DND-41 (cell line): ENCODE data around the gene NRDC.

Source experiments
- EZH2 ChIP-seq: IDR thresholded peaks from 3 replicates; pipeline ENCODE4 v1.6.1; 2012; ENCODE audit warnings: borderline replicate concordance, low read depth, mild to moderate bottlenecking, moderate library complexity, low read length, inconsistent platforms; ENCODE audit not compliant: severe bottlenecking
- TF ChIP-seq, protein P1 (sequence below): IDR thresholded peaks from 2 replicates; pipeline ENCODE4 v1.5.1; 2012; ENCODE audit warnings: borderline replicate concordance, low read length, moderate library complexity, mild to moderate bottlenecking; ENCODE audit not compliant: poor library complexity, severe bottlenecking; ENCODE audit errors: extremely low read depth

DNA sequence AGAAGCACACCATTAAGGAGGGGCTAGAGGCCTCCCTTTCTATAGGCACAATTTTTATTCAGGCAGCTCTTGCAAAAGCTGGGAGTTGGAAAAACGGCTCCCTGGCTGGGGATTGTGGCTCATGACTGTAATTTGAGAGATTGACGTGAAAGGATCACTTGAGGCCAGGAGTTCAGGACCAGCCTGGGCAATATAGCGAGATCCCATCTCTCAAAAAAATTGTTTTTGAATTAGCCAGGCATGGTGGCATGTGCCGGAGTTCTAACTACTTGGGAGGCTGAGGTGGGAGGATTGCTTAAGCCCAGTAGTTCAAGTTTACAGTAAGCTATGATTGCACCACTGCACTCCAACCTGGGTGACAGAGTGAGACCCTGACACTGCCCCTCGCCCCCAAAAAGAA lies 23.9 kb upstream of the NRDC start:
- TF ChIP-seq, protein P1, sequence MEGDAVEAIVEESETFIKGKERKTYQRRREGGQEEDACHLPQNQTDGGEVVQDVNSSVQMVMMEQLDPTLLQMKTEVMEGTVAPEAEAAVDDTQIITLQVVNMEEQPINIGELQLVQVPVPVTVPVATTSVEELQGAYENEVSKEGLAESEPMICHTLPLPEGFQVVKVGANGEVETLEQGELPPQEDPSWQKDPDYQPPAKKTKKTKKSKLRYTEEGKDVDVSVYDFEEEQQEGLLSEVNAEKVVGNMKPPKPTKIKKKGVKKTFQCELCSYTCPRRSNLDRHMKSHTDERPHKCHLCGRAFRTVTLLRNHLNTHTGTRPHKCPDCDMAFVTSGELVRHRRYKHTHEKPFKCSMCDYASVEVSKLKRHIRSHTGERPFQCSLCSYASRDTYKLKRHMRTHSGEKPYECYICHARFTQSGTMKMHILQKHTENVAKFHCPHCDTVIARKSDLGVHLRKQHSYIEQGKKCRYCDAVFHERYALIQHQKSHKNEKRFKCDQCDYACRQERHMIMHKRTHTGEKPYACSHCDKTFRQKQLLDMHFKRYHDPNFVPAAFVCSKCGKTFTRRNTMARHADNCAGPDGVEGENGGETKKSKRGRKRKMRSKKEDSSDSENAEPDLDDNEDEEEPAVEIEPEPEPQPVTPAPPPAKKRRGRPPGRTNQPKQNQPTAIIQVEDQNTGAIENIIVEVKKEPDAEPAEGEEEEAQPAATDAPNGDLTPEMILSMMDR, result no peak
- TF ChIP-seq EZH2, result no peak
